ENCODE data around the gene ZNF488. TPM values are rescaled to one million over a fixed set of nuclear protein-coding genes. Genes with fewer than 3 reads are reported as not detected.

Gene ZNF488
- total RNA-seq, 1 donor from 2014 or later = 0.41 TPM

GRCh38 chr10:47323636-47324296, 60.3 kb downstream of the ZNF488 start:
- H3K27me3 ChIP-seq = no peaks in the 10 kb centered on the region
- H3K4me1 ChIP-seq = no peaks in the 10 kb centered on the region
- TF ChIP-seq CTCF (IDR thresholded peaks at IDR 0.05) = no peak
- peak; percentile 7 for DNase-seq
- no peaks in the 10 kb centered on the region for H3K9me3 ChIP-seq
- intact Hi-C loops (cut with DNase I) = no loop called here
- H3K27ac ChIP-seq = no peak overlapping the region
- H3K36me3 ChIP-seq = no peaks in the 10 kb centered on the region
- ATAC-seq = no peak
- H3K4me3 ChIP-seq = no peak overlapping the region

GRCh38 chr10:47323087-47323486, 61.0 kb downstream of the ZNF488 start:
- Histone ChIP-seq H3K4me3 (no peak overlapping the region), H3K27me3 (no peaks in the 10 kb centered on the region), H3K4me1 (no peaks in the 10 kb centered on the region), H3K36me3 (no peaks in the 10 kb centered on the region), H3K27ac (no peak overlapping the region), H3K9me3 (no peaks in the 10 kb centered on the region)
- ATAC-seq (no peak), DNase-seq (no peak)
- TF ChIP-seq CTCF (IDR thresholded peaks at IDR 0.05) = no peak
- intact Hi-C loops (cut with DNase I) = no loop called here

DNA sequence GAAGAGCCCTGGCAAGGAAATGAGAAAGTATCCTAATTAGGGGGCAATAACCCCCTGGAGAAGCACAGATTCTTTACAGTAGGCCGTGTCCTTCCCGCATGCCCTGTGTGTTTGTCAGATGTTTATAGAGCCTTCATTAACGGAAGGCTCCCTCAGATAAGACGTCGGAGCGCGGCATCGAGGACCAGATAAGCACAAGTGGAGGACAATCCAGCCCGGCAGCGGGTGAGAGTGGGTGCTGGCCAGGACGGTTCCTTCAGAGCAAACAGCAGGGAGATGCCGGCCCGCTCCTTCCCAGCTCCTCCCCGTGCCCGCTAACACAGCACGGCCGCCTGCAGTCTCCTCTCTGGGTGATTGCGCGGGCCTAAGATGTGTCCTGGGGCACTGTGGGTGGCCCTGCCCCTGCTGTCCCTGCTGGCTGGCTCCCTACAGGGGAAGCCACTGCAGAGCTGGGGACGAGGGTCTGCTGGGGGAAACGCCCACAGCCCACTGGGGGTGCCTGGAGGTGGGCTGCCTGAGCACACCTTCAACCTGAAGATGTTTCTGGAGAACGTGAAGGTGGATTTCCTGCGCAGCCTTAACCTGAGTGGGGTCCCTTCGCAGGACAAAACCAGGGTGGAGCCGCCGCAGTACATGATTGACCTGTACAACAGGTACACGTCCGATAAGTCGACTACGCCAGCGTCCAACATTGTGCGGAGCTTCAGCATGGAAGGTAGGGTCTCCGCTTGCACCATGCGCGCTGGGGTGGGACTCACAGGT, 61.6 kb downstream of the ZNF488 start, which contains the start of gene GDF2:
GDF2 (plus strand) TSS at position 155 of the 762 bp plus-strand sequence; CDS start at position 370, 215 bp downstream.
- H3K27ac ChIP-seq = no peak within 1 kb of the TSS
- H3K9me3 ChIP-seq = no peaks in the 10 kb centered on the region
- no peaks in the 10 kb centered on the region for H3K27me3 ChIP-seq
- ATAC-seq (no peak), DNase-seq (peak; percentile 48)
- H3K4me3 ChIP-seq = no peak within 1 kb of the TSS
- intact Hi-C loops (cut with DNase I) = no loop called here
- H3K4me1 ChIP-seq = no peaks in the 10 kb centered on the region
- TF ChIP-seq CTCF (IDR thresholded peaks at IDR 0.05) = no peak
- no peaks in the 10 kb centered on the region for H3K36me3 ChIP-seq

DNA sequence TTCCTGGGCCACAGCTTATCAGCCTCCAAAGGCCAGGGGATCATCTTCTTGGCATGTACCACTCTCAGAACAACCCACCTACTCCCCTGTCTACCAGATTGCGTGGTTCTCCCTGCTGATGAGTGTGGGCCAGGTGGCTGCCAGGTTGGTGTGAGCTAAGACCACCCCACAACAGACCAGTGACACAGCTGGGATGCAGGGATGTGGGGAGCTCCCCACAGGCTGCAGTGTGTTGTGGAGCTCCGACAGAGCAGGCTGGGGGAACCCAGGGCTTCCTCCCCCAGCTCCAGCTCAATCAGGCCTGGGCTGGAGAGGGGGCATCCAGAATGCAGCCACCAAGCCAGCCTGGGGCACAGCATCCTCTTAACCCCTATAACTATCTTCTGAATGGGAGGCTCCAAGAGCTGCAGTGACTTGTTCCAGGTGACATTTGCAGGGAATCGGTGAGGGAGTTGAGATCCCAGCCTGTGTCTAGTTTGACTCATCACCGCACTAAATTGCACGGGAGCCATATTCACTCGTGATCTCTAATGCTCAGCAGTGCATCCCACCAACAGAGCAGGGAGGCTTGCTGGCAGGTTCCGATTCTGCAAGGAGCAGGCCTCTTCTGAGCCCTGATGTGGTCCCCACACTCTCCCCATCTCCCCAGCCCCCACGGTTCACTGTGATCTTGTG, 62.4 kb downstream of the ZNF488 start:
- TF ChIP-seq CTCF (IDR thresholded peaks at IDR 0.05) = no peak
- H3K9me3 ChIP-seq = no peaks in the 10 kb centered on the region
- peak; percentile 46 for DNase-seq

GRCh38 chr10:47320812-47321211, 63.3 kb downstream of the ZNF488 start:
- H3K9me3 ChIP-seq = no peaks in the 10 kb centered on the region
- no peak overlapping the region for H3K4me3 ChIP-seq
- TF ChIP-seq CTCF (IDR thresholded peaks at IDR 0.05) = no peak
- H3K27me3 ChIP-seq = no peaks in the 10 kb centered on the region
- intact Hi-C loops (cut with DNase I) = no loop called here
- no peak overlapping the region for H3K27ac ChIP-seq
- H3K4me1 ChIP-seq = no peaks in the 10 kb centered on the region
- ATAC-seq (no peak), DNase-seq (no peak)
- no peaks in the 10 kb centered on the region for H3K36me3 ChIP-seq

More for the DNA sequence above, 62.4 kb downstream of the ZNF488 start:
- no peak overlapping the region for H3K4me3 ChIP-seq
- no peaks in the 10 kb centered on the region for H3K27me3 ChIP-seq
- H3K4me1 ChIP-seq = no peaks in the 10 kb centered on the region
- intact Hi-C loops (cut with DNase I) = no loop called here
- no peak for ATAC-seq
- H3K27ac ChIP-seq = no peak overlapping the region
- H3K36me3 ChIP-seq = no peaks in the 10 kb centered on the region

All from upper lobe of right lung (tissue), 1 donor.